GM18858 (cell line): Measurements from ENCODE around the gene EEPD1.
"Not testable (repeated sequence)": the region's sequence is repeated elsewhere in the genome, so short reads cannot be mapped to it uniquely, and the experiment has no call there.

ENCODE experiments used
- ATAC-seq: cut with Tn5 transposase; IDR thresholded peaks from one replicate; pipeline ENCODE4 v1.9.1; 2021; ENCODE audit not compliant: unreplicated experiment

Gene EEPD1

GRCh38 chr7:36214608-36215456 is 61.8 kb downstream of the EEPD1 start:
- ATAC-seq, result no peak

GRCh38 chr7:36215457-36215765 is 62.4 kb downstream of the EEPD1 start:
- ATAC-seq, result no peak

- no peak for ATAC-seq
These were observed 63.1 kb downstream of the EEPD1 start for GRCh38 chr7:36216063-36216684.

- ATAC-seq, result no peak
These were observed 64.3 kb downstream of the EEPD1 start for GRCh38 chr7:36217211-36217960.

- no peak for ATAC-seq
These were observed 64.9 kb downstream of the EEPD1 start for GRCh38 chr7:36217961-36218284.

- ATAC-seq, result no peak
These were observed 66.4 kb downstream of the EEPD1 start for GRCh38 chr7:36219429-36219828.

- no peak for ATAC-seq
These were observed 70.8 kb downstream of the EEPD1 start for GRCh38 chr7:36223851-36224250.

- ATAC-seq, result no peak
These were observed 72.1 kb downstream of the EEPD1 start for GRCh38 chr7:36224934-36225858.

GRCh38 chr7:36226151-36226550 is 73.1 kb downstream of the EEPD1 start:
- ATAC-seq, result no peak

GRCh38 chr7:36227223-36227622 is 74.2 kb downstream of the EEPD1 start:
- ATAC-seq, result no peak

- ATAC-seq, result no peak
These were observed 75.0 kb downstream of the EEPD1 start for GRCh38 chr7:36228039-36228438.

GRCh38 chr7:36231406-36231805 is 78.4 kb downstream of the EEPD1 start:
- no peak for ATAC-seq

- no peak for ATAC-seq
These were observed 79.5 kb downstream of the EEPD1 start for GRCh38 chr7:36232555-36232954.

- ATAC-seq, result no peak
These were observed 80.0 kb downstream of the EEPD1 start for GRCh38 chr7:36232971-36233550.

GRCh38 chr7:36236073-36236472 is 83.0 kb downstream of the EEPD1 start:
- no peak for ATAC-seq

- no peak for ATAC-seq
These were observed 85.1 kb downstream of the EEPD1 start for GRCh38 chr7:36238138-36238537.

GRCh38 chr7:36243356-36243755 is 90.3 kb downstream of the EEPD1 start:
- not testable (repeated sequence) for ATAC-seq

- not testable (repeated sequence) for ATAC-seq
These were observed 90.9 kb downstream of the EEPD1 start for GRCh38 chr7:36244001-36244400.

GRCh38 chr7:36244429-36244828 is 91.4 kb downstream of the EEPD1 start:
- ATAC-seq, result no peak

GRCh38 chr7:36245684-36246299 is 92.7 kb downstream of the EEPD1 start:
- no peak for ATAC-seq
